Activated naive CD8-positive, alpha-beta T cell treated with anti-CD3 and anti-CD28 coated beads, Interleukin-2, amount 50 U/mL, for 24 hours (primary cell): ENCODE data around the gene LAD1.

Source experiments
- ATAC-seq: fragments of 150-1000 bp; cut with Tn5 transposase; one replicate; pipeline ENCODE4 v1.10.0; 2021
- DNase-seq: peaks from one replicate; pipeline ENCODE4 v3.0.0; 2021
- H3K27ac Mint-ChIP-seq: one replicate; pipeline ENCODE4 v1.8.0; 2021; ENCODE audit warnings: mild to moderate bottlenecking, mixed read lengths
- H3K27me3 Mint-ChIP-seq: one replicate; pipeline ENCODE4 v1.8.0; 2021; ENCODE audit warnings: mixed read lengths
- H3K36me3 Mint-ChIP-seq: one replicate; pipeline ENCODE4 v1.8.0; 2021; ENCODE audit warnings: low read depth, mixed read lengths
- H3K4me1 Mint-ChIP-seq: one replicate; pipeline ENCODE4 v1.8.0; 2021; ENCODE audit warnings: mixed read lengths
- H3K4me3 Mint-ChIP-seq: one replicate; pipeline ENCODE4 v1.8.0; 2021; ENCODE audit warnings: mild to moderate bottlenecking, moderate library complexity, mixed read lengths
- H3K9me3 Mint-ChIP-seq: one replicate; pipeline ENCODE4 v1.8.0; 2021; ENCODE audit warnings: mixed read lengths

The LAD1 gene

DNA sequence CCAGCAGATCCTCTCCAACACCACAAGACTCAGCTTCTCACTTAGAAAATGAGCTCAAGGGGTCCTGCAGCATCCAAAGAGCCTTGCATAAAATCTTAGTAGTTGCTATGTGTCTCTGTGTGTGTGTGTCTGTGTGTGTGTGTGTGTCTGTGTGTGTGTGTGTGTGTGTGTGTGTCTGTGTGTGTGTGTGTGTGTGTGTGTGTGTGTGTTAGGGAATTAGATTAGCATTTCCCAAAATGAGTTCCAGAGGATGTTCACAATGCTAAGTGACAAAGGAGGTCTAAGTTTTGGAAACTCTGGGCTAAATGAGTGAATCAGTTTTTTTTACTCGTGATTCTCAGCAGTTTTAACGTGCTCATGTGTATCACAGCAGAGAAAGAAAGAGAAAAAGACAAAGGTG, 52.1 kb downstream of the LAD1 start:
- Mint-ChIP-seq H3K27ac (no peak overlapping the region), H3K27me3 (peaks cover 25% of the 10 kb centered on the region), H3K4me1 (no peaks in the 10 kb centered on the region), H3K36me3 (no peaks in the 10 kb centered on the region), H3K4me3 (no peak overlapping the region), H3K9me3 (no peaks in the 10 kb centered on the region)
- DNase-seq (no peak), ATAC-seq (no peak)

- no peaks in the 10 kb centered on the region for H3K36me3 Mint-ChIP-seq
- peak; percentile 6 for DNase-seq
- no peak for ATAC-seq
- H3K4me1 Mint-ChIP-seq: no peaks in the 10 kb centered on the region
- peaks cover 24% of the 10 kb centered on the region for H3K27me3 Mint-ChIP-seq
- no peak overlapping the region for H3K27ac Mint-ChIP-seq
- no peak overlapping the region for H3K4me3 Mint-ChIP-seq
- H3K9me3 Mint-ChIP-seq: no peaks in the 10 kb centered on the region
Observed at GRCh38 chr1:201346337-201346939, 52.7 kb downstream of the LAD1 start.

DNA sequence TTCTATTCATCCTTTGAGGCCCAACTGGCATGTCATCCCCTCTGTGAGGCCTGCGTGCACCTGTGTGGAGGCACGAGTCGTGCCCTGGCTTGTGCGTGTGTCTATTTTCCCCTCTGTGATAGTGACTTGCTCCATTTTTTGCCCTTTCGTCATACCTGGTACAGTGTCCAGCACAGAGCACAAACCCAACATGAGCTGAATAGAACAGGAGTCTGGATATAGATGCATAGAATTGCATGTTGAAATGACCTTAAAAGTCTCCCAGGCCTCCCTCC, 54.1 kb downstream of the LAD1 start:
- DNase-seq (no peak), ATAC-seq (no peak)
- Mint-ChIP-seq H3K9me3 (no peaks in the 10 kb centered on the region), H3K4me3 (no peak overlapping the region), H3K27ac (no peak overlapping the region), H3K36me3 (no peaks in the 10 kb centered on the region), H3K4me1 (no peaks in the 10 kb centered on the region), H3K27me3 (peaks cover 25% of the 10 kb centered on the region)

DNA sequence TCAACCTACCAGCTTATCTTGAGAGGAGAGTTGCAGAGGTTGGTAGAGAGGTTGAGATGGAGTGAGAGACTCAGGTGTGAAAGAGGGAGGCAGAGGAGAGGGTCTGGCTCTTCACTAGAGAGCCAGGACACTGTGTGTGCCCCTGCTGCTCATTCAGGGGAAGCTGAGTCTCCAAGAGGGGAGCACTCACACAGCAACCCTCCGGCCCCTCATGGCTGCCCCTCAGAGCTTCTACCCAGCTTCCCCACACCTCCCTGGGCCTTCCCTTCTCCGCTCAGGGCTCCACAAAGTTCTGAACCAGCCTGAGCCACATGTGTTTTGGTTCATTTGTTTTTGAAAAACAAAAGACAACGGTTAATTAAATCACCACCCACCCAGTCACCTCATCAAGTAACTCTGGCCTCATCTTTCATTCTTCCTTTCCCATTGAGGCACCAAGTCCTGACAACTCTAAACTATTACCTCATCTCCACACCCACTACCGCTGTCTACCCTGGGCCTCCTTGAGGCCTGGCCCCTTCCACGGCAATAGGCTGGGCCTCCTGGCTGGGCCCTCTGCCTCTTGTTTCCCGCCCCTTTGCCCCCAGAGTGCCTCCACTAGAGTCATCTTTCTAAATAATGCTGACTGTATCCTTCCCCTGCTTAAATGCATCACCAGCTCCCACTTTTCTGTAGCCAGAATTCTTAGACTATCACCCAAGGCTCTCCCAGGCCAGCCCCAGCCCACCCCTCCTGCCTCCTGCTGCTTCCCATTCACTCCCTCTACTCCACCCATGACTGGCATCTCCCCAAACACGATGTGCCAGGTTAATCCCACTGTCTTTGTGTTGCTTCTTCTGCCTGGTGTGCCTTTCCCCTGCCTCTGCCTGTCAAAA, 54.7 kb downstream of the LAD1 start:
- Mint-ChIP-seq H3K36me3 (no peaks in the 10 kb centered on the region), H3K9me3 (no peaks in the 10 kb centered on the region), H3K27me3 (peaks cover 24% of the 10 kb centered on the region), H3K27ac (no peak overlapping the region), H3K4me1 (no peaks in the 10 kb centered on the region), H3K4me3 (no peak overlapping the region)
- no peak for ATAC-seq
- no peak for DNase-seq

- no peak for ATAC-seq
- H3K36me3 Mint-ChIP-seq: no peaks in the 10 kb centered on the region
- H3K9me3 Mint-ChIP-seq: no peaks in the 10 kb centered on the region
- H3K27me3 Mint-ChIP-seq: peaks cover 10% of the 10 kb centered on the region
- H3K27ac Mint-ChIP-seq: no peak overlapping the region
- DNase-seq: no peak
- H3K4me1 Mint-ChIP-seq: no peaks in the 10 kb centered on the region
- no peak overlapping the region for H3K4me3 Mint-ChIP-seq
Observed at GRCh38 chr1:201341377-201341776, 57.7 kb downstream of the LAD1 start.

GRCh38 chr1:201336711-201337450, 62.2 kb downstream of the LAD1 start:
- Mint-ChIP-seq H3K36me3 (no peaks in the 10 kb centered on the region), H3K27ac (no peak overlapping the region), H3K9me3 (no peaks in the 10 kb centered on the region)

DNA sequence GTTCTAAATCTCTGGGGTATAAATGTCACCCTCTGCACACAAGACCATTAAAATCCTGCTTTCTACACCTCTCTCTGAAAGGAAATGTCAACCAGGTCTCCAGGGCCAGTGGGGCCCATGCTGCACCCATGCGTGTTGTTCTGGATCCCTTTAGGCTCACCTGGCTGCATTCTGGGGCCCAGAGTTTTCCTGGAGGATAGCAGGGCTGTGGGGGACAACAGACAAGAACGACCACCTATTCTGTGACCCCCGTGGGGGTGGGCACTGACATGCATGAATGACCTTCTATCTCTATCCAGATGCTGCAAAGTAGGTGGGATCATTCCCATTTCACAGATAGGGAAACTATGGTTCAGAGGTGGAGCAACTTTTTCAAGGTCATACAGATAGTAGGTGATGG, 63.2 kb downstream of the LAD1 start:
- no peak overlapping the region for H3K27ac Mint-ChIP-seq
- DNase-seq: no peak
- H3K9me3 Mint-ChIP-seq: no peaks in the 10 kb centered on the region
- ATAC-seq: no peak
- H3K27me3 Mint-ChIP-seq: peaks cover 4% of the 10 kb centered on the region
- H3K4me3 Mint-ChIP-seq: no peak overlapping the region
- no peaks in the 10 kb centered on the region for H3K4me1 Mint-ChIP-seq
- H3K36me3 Mint-ChIP-seq: no peaks in the 10 kb centered on the region

More at GRCh38 chr1:201336711-201337450, 62.2 kb downstream of the LAD1 start:
- DNase-seq (no peak), ATAC-seq (no peak)
- no peak overlapping the region for H3K4me3 Mint-ChIP-seq
- no peaks in the 10 kb centered on the region for H3K4me1 Mint-ChIP-seq
- H3K27me3 Mint-ChIP-seq: peaks cover 10% of the 10 kb centered on the region

DNA sequence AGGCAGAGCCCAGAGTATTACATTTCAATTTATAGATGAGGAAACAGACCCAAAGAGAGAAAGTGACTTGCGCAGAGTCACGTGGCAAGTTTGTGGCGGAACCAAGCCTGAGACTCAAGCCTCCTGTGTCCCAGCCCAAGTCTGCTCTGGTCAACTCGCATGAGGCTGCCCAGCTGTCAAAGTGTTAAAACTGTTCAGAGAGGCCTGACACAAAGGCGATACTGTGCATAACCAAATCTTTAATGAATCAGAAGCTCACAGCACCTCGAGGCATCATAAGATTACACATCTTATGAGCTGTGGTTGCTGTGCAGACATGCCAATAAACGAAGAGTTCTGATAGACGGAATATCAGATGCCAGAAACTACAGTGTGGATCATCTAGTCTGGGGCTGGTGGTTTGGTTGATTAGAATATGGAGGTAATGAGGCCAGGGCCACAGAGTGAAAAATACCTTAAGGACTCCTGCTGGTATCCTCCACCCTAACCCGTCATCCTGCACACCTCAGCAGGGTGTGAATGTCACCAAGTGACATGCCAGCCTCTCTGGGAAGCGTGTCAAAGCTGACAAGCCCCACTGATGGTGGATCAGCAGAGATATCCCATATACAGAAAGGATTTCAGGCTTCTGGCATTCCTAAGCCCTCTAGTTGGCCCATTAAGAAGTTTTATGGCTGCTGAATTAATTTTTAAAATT, 63.8 kb downstream of the LAD1 start:
- no peak for ATAC-seq
- no peak overlapping the region for H3K27ac Mint-ChIP-seq
- no peak for DNase-seq
- no peaks in the 10 kb centered on the region for H3K4me1 Mint-ChIP-seq
- H3K36me3 Mint-ChIP-seq: no peaks in the 10 kb centered on the region
- H3K4me3 Mint-ChIP-seq: no peak overlapping the region
- H3K27me3 Mint-ChIP-seq: peaks cover 4% of the 10 kb centered on the region
- H3K9me3 Mint-ChIP-seq: no peaks in the 10 kb centered on the region

- H3K4me1 Mint-ChIP-seq: no peaks in the 10 kb centered on the region
- no peak overlapping the region for H3K27ac Mint-ChIP-seq
- H3K9me3 Mint-ChIP-seq: no peaks in the 10 kb centered on the region
- H3K27me3 Mint-ChIP-seq: peaks cover 4% of the 10 kb centered on the region
- no peak for ATAC-seq
- no peaks in the 10 kb centered on the region for H3K36me3 Mint-ChIP-seq
- no peak for DNase-seq
- no peak overlapping the region for H3K4me3 Mint-ChIP-seq
Observed at GRCh38 chr1:201334325-201335173, 64.6 kb downstream of the LAD1 start.

DNA sequence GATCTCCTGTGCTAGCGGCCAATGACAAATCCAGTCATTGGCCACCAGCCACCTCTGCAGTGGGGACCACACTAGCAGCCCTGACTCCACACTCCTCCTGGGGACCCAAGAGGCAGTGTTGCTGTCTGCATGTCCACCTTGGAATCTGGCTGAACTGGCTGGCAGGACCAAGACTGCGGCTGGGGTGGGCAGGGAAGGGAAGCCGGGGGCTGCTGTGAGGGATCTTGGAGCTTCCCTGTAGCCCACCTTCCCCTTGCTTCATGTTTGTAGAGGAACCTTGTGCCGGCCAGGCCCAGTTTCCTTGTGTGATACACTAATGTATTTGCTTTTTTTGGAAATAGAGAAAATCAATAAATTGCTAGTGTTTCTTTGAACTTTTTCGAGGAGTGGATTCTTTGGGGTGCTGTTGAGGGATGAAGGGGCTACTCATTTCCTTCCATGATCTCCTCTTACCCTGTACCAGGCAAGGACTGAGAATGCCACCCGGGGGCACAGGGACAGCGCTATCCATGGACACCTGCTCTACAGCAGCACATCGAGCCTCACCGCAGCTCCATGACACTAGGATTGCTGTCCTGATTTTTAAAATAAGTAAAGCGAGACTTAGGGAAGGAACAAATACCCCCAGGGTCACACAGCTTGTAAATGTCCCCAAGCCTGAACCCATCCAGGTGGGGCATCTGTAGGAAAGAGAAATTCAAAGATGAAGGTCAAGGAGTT, 66.3 kb downstream of the LAD1 start:
- Mint-ChIP-seq H3K4me1 (no peaks in the 10 kb centered on the region), H3K27me3 (no peaks in the 10 kb centered on the region), H3K4me3 (no peak overlapping the region), H3K36me3 (no peaks in the 10 kb centered on the region), H3K9me3 (no peaks in the 10 kb centered on the region), H3K27ac (no peak overlapping the region)
- DNase-seq: no peak
- no peak for ATAC-seq

GRCh38 chr1:201332021-201332420, 67.1 kb downstream of the LAD1 start:
- no peak for DNase-seq
- no peaks in the 10 kb centered on the region for H3K4me1 Mint-ChIP-seq
- H3K36me3 Mint-ChIP-seq: no peaks in the 10 kb centered on the region
- no peaks in the 10 kb centered on the region for H3K9me3 Mint-ChIP-seq
- H3K27ac Mint-ChIP-seq: no peak overlapping the region
- no peaks in the 10 kb centered on the region for H3K27me3 Mint-ChIP-seq
- ATAC-seq: no peak
- no peak overlapping the region for H3K4me3 Mint-ChIP-seq

DNA sequence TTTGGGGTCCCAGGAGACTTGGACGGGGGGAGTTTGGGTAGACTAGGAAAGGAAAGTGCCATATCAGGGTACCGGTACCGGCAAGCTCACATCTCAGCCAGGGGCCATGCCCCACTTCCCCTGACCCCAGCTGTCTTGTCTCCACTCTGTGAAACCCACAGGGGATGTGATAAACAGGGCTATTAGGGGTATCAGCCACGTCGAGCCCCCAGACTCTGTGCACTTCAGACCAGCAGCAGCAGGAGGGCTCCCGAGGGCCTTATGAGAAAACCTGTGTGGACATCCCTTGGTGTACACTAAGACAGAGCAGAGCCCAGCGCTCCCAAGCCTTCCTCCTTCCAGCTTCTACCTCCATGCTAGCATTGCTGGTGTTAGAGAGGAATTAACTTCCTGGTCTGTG, 68.0 kb downstream of the LAD1 start:
- H3K4me3 Mint-ChIP-seq: no peak overlapping the region
- H3K27ac Mint-ChIP-seq: no peak overlapping the region
- peaks cover 1% of the 10 kb centered on the region for H3K27me3 Mint-ChIP-seq
- DNase-seq (no peak), ATAC-seq (no peak)
- no peaks in the 10 kb centered on the region for H3K4me1 Mint-ChIP-seq
- H3K9me3 Mint-ChIP-seq: no peaks in the 10 kb centered on the region
- H3K36me3 Mint-ChIP-seq: no peaks in the 10 kb centered on the region
